Measurements from ENCODE around the gene VWA2. TPM values are rescaled to one million over a fixed set of nuclear protein-coding genes. Genes with fewer than 3 reads are reported as not detected.

VWA2 gene
- not detected in 2 replicates for total RNA-seq

GRCh38 chr10:114239117-114239993 is at the start of gene VWA2:
TSS of gene VWA2 (plus strand) at chr10:114239254. CDS start at chr10:114248714, 9,460 bp downstream.
- no peak for DNase-seq (ENCODE audit: low read depth in 2 of 2)

- no peak for DNase-seq (ENCODE audit: low read depth in 2 of 2)
Observed at GRCh38 chr10:114189700-114190099, 49.4 kb upstream of the VWA2 start.

GRCh38 chr10:114195079-114195478 is 44.0 kb upstream of the VWA2 start:
- DNase-seq (ENCODE audit: low read depth in 2 of 2): no peak

GRCh38 chr10:114199239-114199638 is 39.8 kb upstream of the VWA2 start:
- no peak for DNase-seq (ENCODE audit: low read depth in 2 of 2)

- DNase-seq (ENCODE audit: low read depth in 2 of 2): no peak
Observed at GRCh38 chr10:114202812-114203211, 36.2 kb upstream of the VWA2 start.

- DNase-seq (ENCODE audit: low read depth in 2 of 2): no peak
Observed at GRCh38 chr10:114206902-114207301, 32.2 kb upstream of the VWA2 start.

- no peak for DNase-seq (ENCODE audit: low read depth in 2 of 2)
Observed at GRCh38 chr10:114207349-114207748, 31.7 kb upstream of the VWA2 start.

GRCh38 chr10:114208351-114208750 is 30.7 kb upstream of the VWA2 start:
- DNase-seq (ENCODE audit: low read depth in 2 of 2): no peak

GRCh38 chr10:114212153-114212552 is 26.9 kb upstream of the VWA2 start:
- no peak for DNase-seq (ENCODE audit: low read depth in 2 of 2)

- no peak for DNase-seq (ENCODE audit: low read depth in 2 of 2)
Observed at GRCh38 chr10:114215033-114215432, 24.0 kb upstream of the VWA2 start.

- no peak for DNase-seq (ENCODE audit: low read depth in 2 of 2)
Observed at GRCh38 chr10:114220281-114220680, 18.8 kb upstream of the VWA2 start.

- DNase-seq (ENCODE audit: low read depth in 2 of 2): no peak
Observed at GRCh38 chr10:114221235-114221634, 17.8 kb upstream of the VWA2 start.

GRCh38 chr10:114223066-114223465 is 16.0 kb upstream of the VWA2 start:
- no peak for DNase-seq (ENCODE audit: low read depth in 2 of 2)

- DNase-seq (ENCODE audit: low read depth in 2 of 2): no peak
Observed at GRCh38 chr10:114228156-114228555, 10.9 kb upstream of the VWA2 start.

GRCh38 chr10:114232561-114233176 is 6.4 kb upstream of the VWA2 start:
- no peak for DNase-seq (ENCODE audit: low read depth in 2 of 2)

GRCh38 chr10:114233482-114233881 is 5.6 kb upstream of the VWA2 start:
- no peak for DNase-seq (ENCODE audit: low read depth in 2 of 2)

GRCh38 chr10:114234132-114234531 is 4.9 kb upstream of the VWA2 start:
- no peak for DNase-seq (ENCODE audit: low read depth in 2 of 2)

- no peak for DNase-seq (ENCODE audit: low read depth in 2 of 2)
Observed at GRCh38 chr10:114239994-114240345, 916 bp downstream of the VWA2 start.

GRCh38 chr10:114242235-114242634 is 3.2 kb downstream of the VWA2 start:
- DNase-seq (ENCODE audit: low read depth in 2 of 2): no peak

GRCh38 chr10:114243661-114244060 is 4.6 kb downstream of the VWA2 start:
- DNase-seq (ENCODE audit: low read depth in 2 of 2): no peak

- DNase-seq (ENCODE audit: low read depth in 2 of 2): no peak
Observed at GRCh38 chr10:114244126-114244525, 5.1 kb downstream of the VWA2 start.

GRCh38 chr10:114245121-114245791 is 6.2 kb downstream of the VWA2 start:
- no peak for DNase-seq (ENCODE audit: low read depth in 2 of 2)

Data from dermis microvascular lymphatic vessel endothelial cell (primary cell).